NCI-H748 (cell line): ENCODE results near the gene RPL18A.
A peak's percentile ranks its signal among the peaks of the same experiment; 100 is the strongest.

ENCODE experiments used
- DNase-seq: peaks from one replicate; lab custom pipeline; 2025; ENCODE audit not compliant: unreplicated experiment; lab: John Stamatoyannopoulos, UW

RPL18A gene

GRCh38 chr19:17841810-17842662 is 17.7 kb upstream of the RPL18A start:
- DNase-seq: peak; percentile 86

GRCh38 chr19:17842663-17843291 is 16.9 kb upstream of the RPL18A start:
- no peak for DNase-seq

- DNase-seq: no peak
Measured at GRCh38 chr19:17843292-17843827, 16.4 kb upstream of the RPL18A start.

- no peak for DNase-seq
Measured at GRCh38 chr19:17843908-17844490, 15.7 kb upstream of the RPL18A start.

GRCh38 chr19:17846146-17846545 is 13.6 kb upstream of the RPL18A start:
- DNase-seq: no peak

GRCh38 chr19:17847538-17848366 is 12.0 kb upstream of the RPL18A start, which contains the start of gene JAK3:
TSS of gene JAK3 (minus strand) at chr19:17847982. CDS start at chr19:17844417, 3,565 bp downstream.
- peak; percentile 11 for DNase-seq

- DNase-seq: no peak
Measured at GRCh38 chr19:17848595-17849292, 11.0 kb upstream of the RPL18A start.

- DNase-seq: no peak
Measured at GRCh38 chr19:17854061-17854460, 5.6 kb upstream of the RPL18A start.

- peak; percentile 56 for DNase-seq
Measured at GRCh38 chr19:17855280-17856152, 4.2 kb upstream of the RPL18A start.

GRCh38 chr19:17860331-17860992 is 752 bp downstream of the RPL18A start:
- DNase-seq: no peak

- no peak for DNase-seq
Measured at GRCh38 chr19:17860993-17861360, 1.3 kb downstream of the RPL18A start.

- DNase-seq: no peak
Measured at GRCh38 chr19:17861542-17862402, 2.1 kb downstream of the RPL18A start.

- DNase-seq: no peak
Measured at GRCh38 chr19:17862711-17863519, 3.2 kb downstream of the RPL18A start.

GRCh38 chr19:17863520-17864182 is 3.9 kb downstream of the RPL18A start:
- DNase-seq: no peak

- DNase-seq: peak; percentile 11
Measured at GRCh38 chr19:17865364-17866311, 5.9 kb downstream of the RPL18A start.
